H9 (cell line): ENCODE data around the gene ADSS1. TPM values are rescaled to one million over a fixed set of nuclear protein-coding genes. Genes with fewer than 3 reads are reported as not detected.

Source experiments
- DNase-seq: peaks from one replicate; pipeline ENCODE4 v3.0.0-alpha.2; 2017
- H2AFZ ChIP-seq: one replicate; pipeline ENCODE4 v1.6.1; 2013; ENCODE audit warnings: mild to moderate bottlenecking, low read length, control low read depth, moderate library complexity
- H2AK5ac ChIP-seq: 2 replicates; pipeline ENCODE4 v1.6.1; 2013; ENCODE audit warnings: low read length, control low read depth, mixed read lengths; ENCODE audit not compliant: insufficient read length
- H2BK120ac ChIP-seq: one replicate; pipeline ENCODE4 v1.6.1; 2013; ENCODE audit warnings: low read depth, mild to moderate bottlenecking, low read length, control low read depth, inconsistent platforms; ENCODE audit not compliant: poor library complexity, severe bottlenecking
- H2BK12ac ChIP-seq: 2 replicates; pipeline ENCODE4 v1.6.1; 2013; ENCODE audit warnings: low read length, control low read depth, mixed read lengths, low read depth; ENCODE audit not compliant: insufficient read length
- H2BK15ac ChIP-seq: 2 replicates; pipeline ENCODE4 v1.6.1; 2013; ENCODE audit warnings: low read depth, low read length, control low read depth
- H2BK20ac ChIP-seq: one replicate; pipeline ENCODE4 v1.6.1; 2013; ENCODE audit warnings: low read depth, mild to moderate bottlenecking, low read length, control low read depth, inconsistent platforms; ENCODE audit not compliant: poor library complexity, severe bottlenecking
- H2BK5ac ChIP-seq: 2 replicates; pipeline ENCODE4 v1.6.1; 2013; ENCODE audit warnings: low read length, control low read depth, mixed read lengths; ENCODE audit not compliant: insufficient read length
- H3K14ac ChIP-seq: 2 replicates; pipeline ENCODE4 v1.6.1; 2013; ENCODE audit warnings: low read length, control low read depth; ENCODE audit not compliant: insufficient read depth
- H3K18ac ChIP-seq: 2 replicates; pipeline ENCODE4 v1.6.1; 2013; ENCODE audit warnings: low read depth, mild to moderate bottlenecking, mixed read lengths, low read length, control low read depth; ENCODE audit not compliant: insufficient read length
- H3K23ac ChIP-seq: 2 replicates; pipeline ENCODE4 v1.6.1; 2013; ENCODE audit warnings: low read length, control low read depth, mixed read lengths, low read depth; ENCODE audit not compliant: insufficient read length
- H3K23me2 ChIP-seq: 2 replicates; pipeline ENCODE4 v1.6.1; 2013; ENCODE audit warnings: low read depth, mild to moderate bottlenecking, mixed read lengths, low read length, control low read depth; ENCODE audit not compliant: insufficient read length, poor library complexity, severe bottlenecking
- H3K27ac ChIP-seq: 2 replicates; pipeline ENCODE4 v1.5.1; 2013; ENCODE audit warnings: low read length, control low read depth, mixed read lengths, low read depth; ENCODE audit not compliant: insufficient read length
- H3K27me3 ChIP-seq: 2 replicates; pipeline ENCODE4 v1.6.1; 2013; ENCODE audit warnings: low read length, control low read depth, inconsistent platforms; ENCODE audit not compliant: insufficient read depth
- H3K4ac ChIP-seq: 2 replicates; pipeline ENCODE4 v1.6.1; 2013; ENCODE audit warnings: low read depth, mild to moderate bottlenecking, control low read depth, inconsistent platforms, low read length, moderate library complexity
- H3K4me1 ChIP-seq: 2 replicates; pipeline ENCODE4 v1.6.1; 2013; ENCODE audit warnings: low read length, control low read depth, inconsistent platforms; ENCODE audit not compliant: insufficient read depth
- H3K4me2 ChIP-seq: 2 replicates; pipeline ENCODE4 v1.6.1; 2013; ENCODE audit warnings: low read length, control low read depth, mixed read lengths; ENCODE audit not compliant: insufficient read length, insufficient read depth
- H3K56ac ChIP-seq: 2 replicates; pipeline ENCODE4 v1.6.1; 2013; ENCODE audit warnings: low read depth, mild to moderate bottlenecking, mixed read lengths, low read length, control low read depth; ENCODE audit not compliant: insufficient read length
- H3K79me1 ChIP-seq: 2 replicates; pipeline ENCODE4 v1.6.1; 2013; ENCODE audit warnings: low read depth, mild to moderate bottlenecking, moderate library complexity, low read length, control low read depth, inconsistent platforms; ENCODE audit not compliant: insufficient read depth, poor library complexity, severe bottlenecking
- H3K79me2 ChIP-seq: 2 replicates; pipeline ENCODE4 v1.6.1; 2013; ENCODE audit warnings: low read length, control low read depth, inconsistent platforms; ENCODE audit not compliant: insufficient read depth
- H3K9ac ChIP-seq: 2 replicates; pipeline ENCODE4 v1.6.1; 2013; ENCODE audit warnings: low read length, control low read depth, mixed read lengths; ENCODE audit not compliant: insufficient read length; ENCODE audit errors: extremely low read depth
- H3K9me3 ChIP-seq: one replicate; pipeline ENCODE4 v1.6.1; 2013; ENCODE audit warnings: low read depth, low read length, inconsistent platforms; ENCODE audit not compliant: control insufficient read depth
- H3T11ph ChIP-seq: one replicate; pipeline ENCODE4 v1.6.1; 2013; ENCODE audit warnings: mild to moderate bottlenecking, low read length, control low read depth, inconsistent platforms
- H4K20me1 ChIP-seq: one replicate; pipeline ENCODE4 v1.6.1; 2013; ENCODE audit not compliant: control insufficient read depth, insufficient read length, insufficient read depth
- H4K5ac ChIP-seq: 2 replicates; pipeline ENCODE4 v1.6.1; 2013; ENCODE audit warnings: low read depth, mild to moderate bottlenecking, mixed read lengths, low read length, control low read depth; ENCODE audit not compliant: insufficient read length
- H4K8ac ChIP-seq: replicated peaks from 2 replicates; pipeline ENCODE4 v1.6.1; 2013; ENCODE audit warnings: low read length, control low read depth, mixed read lengths, low read depth; ENCODE audit not compliant: insufficient read length
- H4K91ac ChIP-seq: 2 replicates; pipeline ENCODE4 v1.6.1; 2013; ENCODE audit warnings: low read depth, mild to moderate bottlenecking, moderate library complexity, mixed read lengths, low read length, control low read depth; ENCODE audit not compliant: insufficient read length
- H3K27ac Mint-ChIP-seq, 3 experiments: 2 replicates in 2 of 3; 3 replicates in 1 of 3; pipeline ENCODE4 v1.8.0; 2020 to 2021; ENCODE audit warnings: mixed read lengths in 3 of 3, mild to moderate bottlenecking in 1 of 3, moderate library complexity in 1 of 3
- H3K27me3 Mint-ChIP-seq: 2 replicates; pipeline ENCODE4 v1.8.0; 2021; ENCODE audit warnings: low read depth, mild to moderate bottlenecking, moderate library complexity, mixed read lengths
- H3K36me3 Mint-ChIP-seq, 3 experiments: 2 replicates in 2 of 3; 3 replicates in 1 of 3; pipeline ENCODE4 v1.8.0; 2020 to 2021; ENCODE audit warnings: low read depth in 3 of 3, mixed read lengths in 3 of 3; ENCODE audit not compliant: insufficient read depth in 1 of 3
- H3K4me1 Mint-ChIP-seq, 2 experiments: 2 replicates each; pipeline ENCODE4 v1.8.0; 2020; ENCODE audit warnings: mixed read lengths in 2 of 2
- H3K4me3 Mint-ChIP-seq, 2 experiments: 2 replicates in 1 of 2; 3 replicates in 1 of 2; pipeline ENCODE4 v1.8.0; 2020 to 2021; ENCODE audit warnings: mild to moderate bottlenecking in 2 of 2, mixed read lengths in 2 of 2, moderate library complexity in 1 of 2
- H3K9me3 Mint-ChIP-seq, 2 experiments: 2 replicates in 1 of 2; 3 replicates in 1 of 2; pipeline ENCODE4 v1.8.0; 2020; ENCODE audit warnings: mild to moderate bottlenecking in 2 of 2, mixed read lengths in 2 of 2, moderate library complexity in 1 of 2
- WGBS: extraction: QIAGEN DNeasy Blood & Tissue Kit; methylation state at CpG from one replicate; pipeline ENCODE4 v1.1.7; 2013; ENCODE audit warnings: missing lambda C conversion rate, low lambda C conversion rate, mixed read lengths; ENCODE audit not compliant: insufficient read length; ENCODE audit errors: extremely low coverage; 5-methylcytosine and 5-hydroxymethylcytosine counted together
- total RNA-seq: library from RNA; stranded (reverse); gene quantifications from 2 replicates; pipeline ENCODE4 v1.2.1, GENCODE V29; 2021
- TF ChIP-seq, protein P1 (sequence below): fragments of 200-600 bp; sonication (generic); conservative IDR thresholded peaks from 3 replicates; pipeline ENCODE4 v1.8.0; 2021; ENCODE audit warnings: antibody characterized with exemption, mild to moderate bottlenecking

Gene ADSS1
- total RNA-seq, 1 experiment from 2014 or later, result 8.5 TPM

DNA sequence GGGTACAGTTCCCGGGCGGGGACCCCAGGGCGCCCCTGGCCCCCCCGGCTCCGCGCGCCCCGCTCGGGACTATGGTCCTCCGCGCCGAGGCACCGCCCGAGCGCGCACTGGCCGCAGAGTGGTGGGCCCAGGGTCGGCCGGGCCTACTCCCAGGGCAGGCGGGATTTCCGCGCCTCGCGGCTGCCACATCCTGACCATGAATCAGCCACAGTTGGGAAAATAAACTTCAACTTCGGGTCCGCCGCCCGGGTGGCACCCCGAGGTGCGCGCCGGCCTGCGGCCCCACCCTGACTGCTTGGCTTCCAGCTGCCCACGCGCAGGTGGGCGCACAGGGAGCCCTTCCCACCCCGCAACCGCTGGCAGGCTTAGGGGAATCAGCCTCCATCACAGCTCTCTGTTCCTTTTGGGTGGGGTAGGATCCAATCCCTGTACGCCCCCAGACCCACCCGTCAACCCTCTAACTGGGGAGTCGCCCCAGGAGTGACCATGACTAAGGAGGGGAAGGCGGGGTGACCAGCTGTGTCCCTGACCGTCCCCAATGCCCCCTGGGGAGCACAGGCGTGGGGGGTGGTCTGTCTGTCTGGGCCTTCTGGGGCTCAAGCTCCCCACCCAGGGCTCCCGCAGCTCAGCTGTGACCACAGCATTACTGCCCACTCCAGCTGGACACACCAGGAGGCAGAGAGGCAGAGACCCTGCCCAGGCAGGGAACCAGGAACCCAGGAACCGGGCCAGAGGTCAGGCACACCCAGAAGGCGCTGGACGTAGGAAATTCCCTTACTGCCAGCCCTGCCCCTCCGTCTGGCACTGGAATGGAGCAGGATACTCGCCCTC, 33.9 kb upstream of the ADSS1 start:
- Histone ChIP-seq H2AK5ac (no peak overlapping the region), H3T11ph (no peak overlapping the region), H3K27ac (no peak overlapping the region), H3K14ac (peak overlapping the region; percentile 31; the same call in 1 of the 2 replicates), H3K79me1 (peaks cover 5% of the 10 kb centered on the region), H3K9me3 (no peaks in the 10 kb centered on the region), H3K79me2 (peaks cover 4% of the 10 kb centered on the region; the same call in 1 of the 2 replicates), H2AFZ (no peak overlapping the region), H3K27me3 (no peaks in the 10 kb centered on the region), H2BK15ac (no peak overlapping the region), H2BK5ac (no peak overlapping the region), H3K4ac (no peak overlapping the region), H3K18ac (no peak overlapping the region), H3K23me2 (peaks cover 6% of the 10 kb centered on the region), H3K9ac (peak overlapping the region; percentile 21), H3K56ac (no peak overlapping the region), H3K4me1 (peaks cover 3% of the 10 kb centered on the region; the same call in 1 of the 2 replicates), H2BK120ac (no peak overlapping the region), H4K20me1 (no peaks in the 10 kb centered on the region), H2BK20ac (no peak overlapping the region), H3K23ac (no peak overlapping the region), H4K5ac (no peak overlapping the region), H4K8ac (no peak overlapping the region), H2BK12ac (no peak overlapping the region), H3K4me2 (peak overlapping the region; percentile 57), H4K91ac (no peak overlapping the region)
- TF ChIP-seq, protein P1, sequence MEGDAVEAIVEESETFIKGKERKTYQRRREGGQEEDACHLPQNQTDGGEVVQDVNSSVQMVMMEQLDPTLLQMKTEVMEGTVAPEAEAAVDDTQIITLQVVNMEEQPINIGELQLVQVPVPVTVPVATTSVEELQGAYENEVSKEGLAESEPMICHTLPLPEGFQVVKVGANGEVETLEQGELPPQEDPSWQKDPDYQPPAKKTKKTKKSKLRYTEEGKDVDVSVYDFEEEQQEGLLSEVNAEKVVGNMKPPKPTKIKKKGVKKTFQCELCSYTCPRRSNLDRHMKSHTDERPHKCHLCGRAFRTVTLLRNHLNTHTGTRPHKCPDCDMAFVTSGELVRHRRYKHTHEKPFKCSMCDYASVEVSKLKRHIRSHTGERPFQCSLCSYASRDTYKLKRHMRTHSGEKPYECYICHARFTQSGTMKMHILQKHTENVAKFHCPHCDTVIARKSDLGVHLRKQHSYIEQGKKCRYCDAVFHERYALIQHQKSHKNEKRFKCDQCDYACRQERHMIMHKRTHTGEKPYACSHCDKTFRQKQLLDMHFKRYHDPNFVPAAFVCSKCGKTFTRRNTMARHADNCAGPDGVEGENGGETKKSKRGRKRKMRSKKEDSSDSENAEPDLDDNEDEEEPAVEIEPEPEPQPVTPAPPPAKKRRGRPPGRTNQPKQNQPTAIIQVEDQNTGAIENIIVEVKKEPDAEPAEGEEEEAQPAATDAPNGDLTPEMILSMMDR, result no peak
- Mint-ChIP-seq H3K4me1 (peaks cover 18 to 35% of the 10 kb centered on the region in 2 experiments), H3K4me3 (peak overlapping the region; percentile 64 to 78), H3K27me3 (peaks cover 1% of the 10 kb centered on the region), H3K27ac (no peak overlapping the region), H3K9me3 (peaks cover 0 to 2% of the 10 kb centered on the region in 2 experiments; a peak in 1 of 5 replicates), H3K36me3 (no peaks in the 10 kb centered on the region; a peak in 2 of 7 replicates)
- DNase-seq, result no peak
- WGBS, result no CpG with 5 or more reads among the region's 50 CpGs
